ENCODE measurements around the gene OR5F1.

The OR5F1 gene

GRCh38 chr11:55994525-55994924 is at the start of gene OR5F1:
OR5F1 (minus strand) TSS chr11:55994625; CDS start chr11:55994625, 0 bp downstream.
- no peak within 1 kb of the TSS for H3K4me3 ChIP-seq (ENCODE audit: low read depth, low read length)
- no peak for DNase-seq (ENCODE audit: low read depth)

- H3K4me3 ChIP-seq (ENCODE audit: low read depth, low read length): no peak within 1 kb of the TSS
- no peak for DNase-seq (ENCODE audit: low read depth)
Observed at GRCh38 chr11:56027354-56027753, 32.9 kb upstream of the OR5F1 start, which contains the start of gene OR5AS1. OR5AS1 (plus strand) TSS chr11:56027654; CDS start chr11:56030419, 2,765 bp downstream.

- H3K4me3 ChIP-seq (ENCODE audit: low read depth, low read length): no peak overlapping the region
- no peak for DNase-seq (ENCODE audit: low read depth)
Observed at GRCh38 chr11:56013805-56014204, 19.4 kb upstream of the OR5F1 start.

GRCh38 chr11:56010716-56011115 is 16.3 kb upstream of the OR5F1 start:
- H3K4me3 ChIP-seq (ENCODE audit: low read depth, low read length): no peak overlapping the region
- no peak for DNase-seq (ENCODE audit: low read depth)

GRCh38 chr11:55970935-55971334 is 23.5 kb downstream of the OR5F1 start:
- no peak for DNase-seq (ENCODE audit: low read depth)
- no peak overlapping the region for H3K4me3 ChIP-seq (ENCODE audit: low read depth, low read length)

GRCh38 chr11:55969845-55970244 is 24.6 kb downstream of the OR5F1 start, which contains the start of gene OR10AG1:
OR10AG1 (minus strand) TSS chr11:55969945; CDS start chr11:55969907, 38 bp downstream.
- DNase-seq (ENCODE audit: low read depth): no peak
- no peak within 1 kb of the TSS for H3K4me3 ChIP-seq (ENCODE audit: low read depth, low read length)

GRCh38 chr11:55967914-55968313 is 26.5 kb downstream of the OR5F1 start:
- H3K4me3 ChIP-seq (ENCODE audit: low read depth, low read length): no peak overlapping the region
- no peak for DNase-seq (ENCODE audit: low read depth)

- no peak overlapping the region for H3K4me3 ChIP-seq (ENCODE audit: low read depth, low read length)
Observed at GRCh38 chr11:55966391-55966790, 28.0 kb downstream of the OR5F1 start.

GRCh38 chr11:55956521-55956920 is 37.9 kb downstream of the OR5F1 start:
- no peak overlapping the region for H3K4me3 ChIP-seq (ENCODE audit: low read depth, low read length)
- DNase-seq (ENCODE audit: low read depth): no peak

More at GRCh38 chr11:55966391-55966790, 28.0 kb downstream of the OR5F1 start:
- no peak for DNase-seq (ENCODE audit: low read depth)

- no peak for DNase-seq (ENCODE audit: low read depth)
- H3K4me3 ChIP-seq (ENCODE audit: low read depth, low read length): no peak overlapping the region
Observed at GRCh38 chr11:55949330-55949729, 45.1 kb downstream of the OR5F1 start.
